Lung (tissue), 12 donors: ENCODE results near the gene ZSWIM4. TPM values are rescaled to one million over a fixed set of nuclear protein-coding genes. Genes with fewer than 3 reads are reported as not detected.
A peak's percentile ranks its signal among the peaks of the same experiment; 100 is the strongest.

ENCODE experiments used
- ATAC-seq: fragments of 200-7000 bp; cut with Tn5 transposase; one replicate; pipeline ENCODE4 v1.9.1; 2020; ENCODE audit warnings: moderate number of reproducible peaks; ENCODE audit not compliant: insufficient read depth, low FRiP score
- DNase-seq, 3 donors: peaks; one replicate each; pipeline ENCODE4 v3.0.0-alpha.2; 2013 to 2017
- H3K27ac ChIP-seq, 2 donors: one replicate each; pipeline ENCODE4 v1.5.1; 2013; ENCODE audit warnings: mild to moderate bottlenecking in 2 of 2, moderate library complexity in 2 of 2, control low read depth in 1 of 2, inconsistent platforms in 1 of 2, low read depth in 1 of 2, low read length in 1 of 2
- H3K27me3 ChIP-seq, 3 donors: one replicate each; pipeline ENCODE4 v1.5.1; 2013; ENCODE audit warnings: low read length in 2 of 3; ENCODE audit not compliant: control insufficient read depth in 3 of 3, insufficient read depth in 3 of 3
- H3K36me3 ChIP-seq, 4 donors: one replicate each; pipeline ENCODE4 v1.5.1; 2013; ENCODE audit warnings: low read length in 4 of 4, mild to moderate bottlenecking in 1 of 4, moderate library complexity in 1 of 4; ENCODE audit not compliant: control insufficient read depth in 4 of 4, insufficient read depth in 4 of 4
- H3K4me1 ChIP-seq, 5 donors: one replicate each; pipeline ENCODE4 v1.5.1; 2013; ENCODE audit warnings: low read length in 5 of 5, mild to moderate bottlenecking in 2 of 5, moderate library complexity in 1 of 5; ENCODE audit not compliant: control insufficient read depth in 5 of 5, insufficient read depth in 5 of 5
- H3K4me3 ChIP-seq: one replicate; pipeline ENCODE4 v1.5.1; 2013; ENCODE audit warnings: mild to moderate bottlenecking, control low read depth, moderate library complexity
- H3K9ac ChIP-seq, 2 donors: one replicate each; pipeline ENCODE4 v1.5.1; 2013; ENCODE audit warnings: low read length in 2 of 2, control low read depth in 1 of 2; ENCODE audit not compliant: insufficient read depth in 1 of 2
- H3K9me3 ChIP-seq, 4 donors: one replicate each; pipeline ENCODE4 v1.5.1; 2013; ENCODE audit warnings: low read length in 3 of 4, mild to moderate bottlenecking in 1 of 4, moderate library complexity in 1 of 4; ENCODE audit not compliant: control insufficient read depth in 4 of 4, insufficient read depth in 3 of 4
- WGBS, 2 donors: extraction: QIAGEN DNeasy Blood & Tissue Kit; methylation state at CpG; one replicate each; pipeline ENCODE4 v1.1.7; 2013; 5-methylcytosine and 5-hydroxymethylcytosine counted together
- polyA plus RNA-seq, 2 donors: library from polyadenylated mRNA; stranded (reverse); fragments of 200-250 nt; gene quantifications; one replicate each; pipeline ENCODE4 v1.2.1, GENCODE V29; 2013
- total RNA-seq, 2 donors: library from RNA; depleted of rRNA in 1 of 2; stranded (reverse); fragments of >200 nt in 1 of 2; gene quantifications; one replicate each; pipeline ENCODE4 v1.2.1, GENCODE V29; 2014 to 2021
- TF ChIP-seq, protein P1 (sequence below): IDR thresholded peaks from 2 replicates; pipeline ENCODE4 v1.5.1; 2012; ENCODE audit warnings: mild to moderate bottlenecking; ENCODE audit errors: control extremely low read depth, extremely low read depth
- donor health status: control.
- donor health status: control.
- donor health status: Bipolar disorder and iron deficiency.
- donor health status: healthy.
- donor health status: DM: yes; HTN: yes; CAD: no.

The ZSWIM4 gene
- total and polyA plus RNA-seq, 4 donors: 3.7 to 10.5 (median 8.8) TPM

GRCh38 chr19:13817615-13818371 is 22.6 kb downstream of the ZSWIM4 start:
- DNase-seq (peak; percentile 54 to 86 (median 79)), ATAC-seq (peak; percentile 72)
- no peak overlapping the region for H3K9ac ChIP-seq
- 60 to 64% methylated on average over 34 to 35 of the region's 35 CpGs for WGBS, 2 donors
- TF ChIP-seq, protein P1, sequence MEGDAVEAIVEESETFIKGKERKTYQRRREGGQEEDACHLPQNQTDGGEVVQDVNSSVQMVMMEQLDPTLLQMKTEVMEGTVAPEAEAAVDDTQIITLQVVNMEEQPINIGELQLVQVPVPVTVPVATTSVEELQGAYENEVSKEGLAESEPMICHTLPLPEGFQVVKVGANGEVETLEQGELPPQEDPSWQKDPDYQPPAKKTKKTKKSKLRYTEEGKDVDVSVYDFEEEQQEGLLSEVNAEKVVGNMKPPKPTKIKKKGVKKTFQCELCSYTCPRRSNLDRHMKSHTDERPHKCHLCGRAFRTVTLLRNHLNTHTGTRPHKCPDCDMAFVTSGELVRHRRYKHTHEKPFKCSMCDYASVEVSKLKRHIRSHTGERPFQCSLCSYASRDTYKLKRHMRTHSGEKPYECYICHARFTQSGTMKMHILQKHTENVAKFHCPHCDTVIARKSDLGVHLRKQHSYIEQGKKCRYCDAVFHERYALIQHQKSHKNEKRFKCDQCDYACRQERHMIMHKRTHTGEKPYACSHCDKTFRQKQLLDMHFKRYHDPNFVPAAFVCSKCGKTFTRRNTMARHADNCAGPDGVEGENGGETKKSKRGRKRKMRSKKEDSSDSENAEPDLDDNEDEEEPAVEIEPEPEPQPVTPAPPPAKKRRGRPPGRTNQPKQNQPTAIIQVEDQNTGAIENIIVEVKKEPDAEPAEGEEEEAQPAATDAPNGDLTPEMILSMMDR: no peak
- H3K4me3 ChIP-seq: no peak overlapping the region
- H3K9me3 ChIP-seq: peaks cover 0 to 3% (median 0%) of the 10 kb centered on the region in 4 donors
- H3K27me3 ChIP-seq: no peaks in the 10 kb centered on the region
- peaks cover 0 to 12% (median 7%) of the 10 kb centered on the region in 4 donors for H3K36me3 ChIP-seq
- peak overlapping the region in 1 of 2 donors; percentile 35 for H3K27ac ChIP-seq
- H3K4me1 ChIP-seq: peaks cover 0 to 5% (median 0%) of the 10 kb centered on the region in 5 donors

DNA sequence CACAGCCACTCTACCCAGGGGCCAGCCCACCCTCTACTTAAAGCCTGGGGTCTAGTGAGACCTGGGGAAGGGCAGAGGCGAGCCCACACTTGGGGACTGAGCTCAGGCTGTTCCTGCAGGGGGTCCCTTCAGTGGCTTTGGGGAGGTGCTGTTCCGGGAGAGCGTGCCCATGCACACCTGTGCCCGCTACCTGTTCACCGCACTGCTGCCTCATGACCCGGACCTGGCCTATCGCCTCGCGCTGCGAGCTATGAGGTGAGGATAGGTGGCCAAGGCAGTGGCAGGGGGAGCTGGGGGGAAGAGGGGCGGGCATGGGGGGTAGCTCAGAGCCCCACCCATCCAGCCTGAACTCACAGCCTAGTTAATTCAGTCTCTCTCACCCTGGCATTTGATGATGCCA is 24.0 kb downstream of the ZSWIM4 start:
- H3K9me3 ChIP-seq: no peaks in the 10 kb centered on the region
- H3K4me3 ChIP-seq: no peak overlapping the region
- no peaks in the 10 kb centered on the region for H3K27me3 ChIP-seq
- ATAC-seq (no peak), DNase-seq (no peak)
- no peak overlapping the region for H3K27ac ChIP-seq
- TF ChIP-seq, protein P1: no peak
- H3K4me1 ChIP-seq: peaks cover 0 to 5% (median 0%) of the 10 kb centered on the region in 5 donors
- H3K36me3 ChIP-seq: peaks cover 0 to 11% (median 4%) of the 10 kb centered on the region in 4 donors
- H3K9ac ChIP-seq: no peak overlapping the region
- WGBS, 2 donors: 98 to 99% methylated on average over 11 of the region's 11 CpGs

DNA sequence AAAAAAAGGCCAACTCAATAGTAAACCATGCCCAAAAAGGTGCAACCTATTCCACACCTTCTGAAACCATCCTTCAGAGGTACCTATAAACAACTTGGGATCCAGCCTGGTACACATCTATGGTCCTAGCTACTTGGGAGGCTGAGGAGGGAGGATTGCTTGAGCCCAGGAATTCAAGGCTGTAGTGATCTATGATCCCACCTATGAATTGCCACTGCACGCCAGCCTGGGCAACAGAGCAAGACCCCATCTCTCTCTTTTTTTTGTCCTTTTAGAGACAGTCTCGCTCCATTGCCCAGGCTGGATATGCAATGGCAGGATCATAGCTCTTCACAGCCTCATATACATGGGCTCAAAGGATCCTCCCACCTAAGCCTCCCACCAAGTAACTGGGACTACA is 26.0 kb downstream of the ZSWIM4 start:
- TF ChIP-seq, protein P1: no peak
- Histone ChIP-seq H3K9me3 (no peaks in the 10 kb centered on the region), H3K4me3 (no peak overlapping the region), H3K27ac (no peak overlapping the region), H3K27me3 (no peaks in the 10 kb centered on the region), H3K4me1 (peaks cover 0 to 9% (median 0%) of the 10 kb centered on the region in 5 donors), H3K9ac (no peak overlapping the region), H3K36me3 (peaks cover 0 to 14% (median 7%) of the 10 kb centered on the region in 4 donors)
- no peak for ATAC-seq
- WGBS, 2 donors: 95 to 97% methylated on average over 2 of the region's 2 CpGs
- no peak for DNase-seq
